OCI-LY1 (cell line): ENCODE measurements around the gene SDR42E1.

ENCODE experiments used
- H2AFZ ChIP-seq: fragments of 200-600 bp; sonication (generic), shearing (Covaris generic); 2 replicates; pipeline ENCODE4 v1.6.0; 2014; ENCODE audit warnings: antibody characterized with exemption, mild to moderate bottlenecking, low read length
- H3F3A ChIP-seq: fragments of 200-600 bp; sonication (generic), shearing (Covaris generic); 2 replicates; pipeline ENCODE4 v1.6.0; 2014; ENCODE audit warnings: mild to moderate bottlenecking, antibody characterized with exemption, low read length, moderate library complexity; ENCODE audit not compliant: insufficient read depth
- H3K27ac ChIP-seq: fragments of 200-600 bp; sonication (generic); 2 replicates; pipeline ENCODE4 v1.5.1; 2014; ENCODE audit warnings: low read length, mixed run types, mild to moderate bottlenecking, low read depth; ENCODE audit not compliant: poor library complexity, severe bottlenecking
- H3K27me3 ChIP-seq: fragments of 200-600 bp; sonication (generic); 2 replicates; pipeline ENCODE4 v1.6.0; 2014; ENCODE audit warnings: antibody characterized with exemption, mild to moderate bottlenecking, low read length, moderate library complexity; ENCODE audit not compliant: insufficient read depth
- H3K36me3 ChIP-seq: fragments of 200-600 bp; sonication (generic); 2 replicates; pipeline ENCODE4 v1.6.1; 2014; ENCODE audit warnings: mild to moderate bottlenecking, antibody characterized with exemption, low read length, moderate library complexity, mixed read lengths; ENCODE audit not compliant: insufficient read depth
- H3K4me1 ChIP-seq: fragments of 200-600 bp; sonication (generic); 2 replicates; pipeline ENCODE4 v1.5.1; 2014; ENCODE audit warnings: mild to moderate bottlenecking, low read length, moderate library complexity; ENCODE audit not compliant: insufficient read depth, severe bottlenecking
- H3K4me2 ChIP-seq: fragments of 200-600 bp; sonication (generic), shearing (Covaris generic); 2 replicates; pipeline ENCODE4 v1.6.1; 2014; ENCODE audit warnings: low read length
- H3K4me3 ChIP-seq: fragments of 200-600 bp; sonication (generic); 2 replicates; pipeline ENCODE4 v1.5.1; 2014; ENCODE audit warnings: low read length, low read depth, mild to moderate bottlenecking, mixed read lengths; ENCODE audit not compliant: poor library complexity, severe bottlenecking
- H3K79me2 ChIP-seq: fragments of 200-600 bp; shearing (Covaris generic); 2 replicates; pipeline ENCODE4 v1.6.1; 2016; ENCODE audit warnings: mixed run types, low read length, mixed read lengths; ENCODE audit not compliant: insufficient read depth
- H3K9ac ChIP-seq: fragments of 200-600 bp; sonication (generic), shearing (Covaris generic); 2 replicates; pipeline ENCODE4 v1.6.1; 2014; ENCODE audit warnings: mild to moderate bottlenecking, low read length, mixed read lengths
- H3K9me2 ChIP-seq: fragments of 200-600 bp; sonication (generic), shearing (Covaris generic); 2 replicates; pipeline ENCODE4 v1.6.1; 2014; ENCODE audit warnings: low read depth, mild to moderate bottlenecking, low read length, mixed read lengths
- H3K9me3 ChIP-seq: fragments of 200-600 bp; shearing (Covaris generic); 2 replicates; pipeline ENCODE4 v1.6.1; 2014; ENCODE audit warnings: low read length, mixed read lengths
- H4K20me1 ChIP-seq: fragments of 200-600 bp; sonication (generic), shearing (Covaris generic); 2 replicates; pipeline ENCODE4 v1.6.0; 2016; ENCODE audit warnings: mild to moderate bottlenecking, low read length; ENCODE audit not compliant: insufficient read depth
- CTCF ChIP-seq: fragments of 200-600 bp; sonication (generic), shearing (Covaris generic); IDR thresholded peaks from 2 replicates; pipeline ENCODE4 v1.5.1; 2017; ENCODE audit warnings: mild to moderate bottlenecking, antibody characterized with exemption, low read length, moderate library complexity, mixed read lengths
- EZH2 ChIP-seq: fragments of 200-600 bp; sonication (generic), shearing (Covaris generic); IDR thresholded peaks from 2 replicates; pipeline ENCODE4 v1.8.0; 2017; ENCODE audit warnings: borderline replicate concordance, mixed run types, mild to moderate bottlenecking, antibody characterized with exemption, low read length, moderate library complexity, mixed read lengths

The SDR42E1 gene

DNA sequence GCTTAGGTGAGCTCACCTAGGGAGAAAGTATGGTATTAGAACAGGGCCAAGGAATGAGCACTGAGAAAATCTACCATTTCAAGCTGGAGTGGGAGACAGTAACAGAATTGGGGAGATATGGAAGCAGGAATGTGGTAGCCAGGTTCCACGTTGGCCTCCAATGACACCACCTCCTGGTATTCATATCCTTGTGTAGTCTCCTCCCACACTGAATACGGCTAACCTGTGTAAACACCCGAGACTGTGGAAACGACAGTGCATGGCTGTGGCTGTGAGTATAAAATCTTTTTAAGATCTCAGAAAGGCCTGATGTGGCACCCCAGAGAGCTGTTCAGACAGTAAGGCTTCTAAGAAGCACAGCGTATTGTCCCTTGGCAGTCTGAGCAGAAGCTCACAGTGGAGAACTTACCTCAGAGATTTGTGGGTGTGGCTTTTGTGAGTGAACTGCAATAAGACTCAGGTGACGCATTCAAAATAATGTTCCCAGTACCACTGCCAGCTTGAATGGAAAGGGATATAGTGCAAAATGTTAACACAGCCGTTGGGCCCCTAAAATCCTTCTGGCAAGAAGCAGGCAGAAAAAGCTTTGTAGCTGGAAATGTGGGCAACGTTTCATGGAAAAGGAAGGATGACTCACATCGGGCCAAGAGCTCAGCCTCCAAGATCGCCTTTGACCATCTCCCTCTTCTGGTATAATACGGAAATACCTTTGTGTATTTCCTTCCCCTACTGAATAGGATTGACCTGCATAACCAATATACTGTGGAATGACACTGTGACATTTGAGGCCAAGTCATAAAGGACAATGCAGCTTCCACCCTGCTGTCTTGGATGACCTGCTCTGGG lies 14.4 kb downstream of the SDR42E1 start:
- Histone ChIP-seq H4K20me1 (no peaks in the 10 kb centered on the region), H3K4me1 (no peaks in the 10 kb centered on the region), H3K9ac (no peak overlapping the region), H3K9me3 (no peaks in the 10 kb centered on the region), H3K4me2 (no peak overlapping the region), H3K79me2 (no peaks in the 10 kb centered on the region), H3F3A (no peaks in the 10 kb centered on the region), H3K27ac (no peak overlapping the region), H3K4me3 (no peak overlapping the region), H3K9me2 (no peaks in the 10 kb centered on the region), H2AFZ (no peak overlapping the region), H3K27me3 (no peaks in the 10 kb centered on the region), H3K36me3 (peaks cover 40% of the 10 kb centered on the region)
- TF ChIP-seq EZH2 (no peak), CTCF (no peak; the same call in 1 of the 2 replicates)

GRCh38 chr16:81995651-81996050 lies 15.6 kb downstream of the SDR42E1 start:
- Histone ChIP-seq H3K4me1 (no peaks in the 10 kb centered on the region), H3F3A (no peaks in the 10 kb centered on the region), H2AFZ (no peak overlapping the region), H3K9ac (no peak overlapping the region), H3K27ac (no peak overlapping the region), H3K9me3 (no peaks in the 10 kb centered on the region), H3K9me2 (no peaks in the 10 kb centered on the region), H3K27me3 (no peaks in the 10 kb centered on the region), H3K4me2 (no peak overlapping the region), H3K79me2 (no peaks in the 10 kb centered on the region), H3K4me3 (no peak overlapping the region), H3K36me3 (peaks cover 40% of the 10 kb centered on the region), H4K20me1 (no peaks in the 10 kb centered on the region)
- no peak for TF ChIP-seq EZH2
- no peak for TF ChIP-seq CTCF

DNA sequence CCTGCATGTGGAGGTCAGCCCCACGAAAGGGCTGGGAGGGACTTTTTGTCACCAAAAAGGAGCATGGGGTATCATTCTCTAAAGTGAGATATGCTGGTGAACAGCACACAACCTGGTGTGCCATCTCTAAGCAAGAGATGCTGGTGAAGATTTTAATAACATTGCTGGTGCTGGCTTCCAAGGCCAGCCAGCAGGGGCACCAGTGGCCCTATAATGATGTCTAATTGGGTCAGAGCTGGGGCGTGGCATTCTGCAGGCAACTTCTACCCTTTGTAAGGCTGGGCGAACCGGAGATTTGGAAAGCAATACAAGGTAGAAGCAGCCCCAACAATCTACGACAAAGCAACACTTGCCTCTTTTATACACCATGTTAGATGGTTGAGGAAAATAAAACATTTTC lies 16.8 kb downstream of the SDR42E1 start:
- no peak overlapping the region for H3K27ac ChIP-seq
- peaks cover 29% of the 10 kb centered on the region for H3K36me3 ChIP-seq
- no peaks in the 10 kb centered on the region for H3F3A ChIP-seq
- no peaks in the 10 kb centered on the region for H3K9me2 ChIP-seq
- no peak overlapping the region for H3K4me3 ChIP-seq
- TF ChIP-seq EZH2 (no peak), CTCF (peak; percentile 63)
- H3K9me3 ChIP-seq = no peaks in the 10 kb centered on the region
- no peak overlapping the region for H3K4me2 ChIP-seq
- H4K20me1 ChIP-seq = no peaks in the 10 kb centered on the region
- no peaks in the 10 kb centered on the region for H3K27me3 ChIP-seq
- H3K9ac ChIP-seq = no peak overlapping the region
- H3K79me2 ChIP-seq = no peaks in the 10 kb centered on the region
- no peak overlapping the region for H2AFZ ChIP-seq
- H3K4me1 ChIP-seq = no peaks in the 10 kb centered on the region
